T-helper 22 cell (primary cell): Measurements from ENCODE around the gene RNF123.

ENCODE experiments used
- DNase-seq: peaks from one replicate; pipeline ENCODE4 v3.0.0-alpha.2; 2020; ENCODE audit warnings: low read depth

RNF123 gene

DNA sequence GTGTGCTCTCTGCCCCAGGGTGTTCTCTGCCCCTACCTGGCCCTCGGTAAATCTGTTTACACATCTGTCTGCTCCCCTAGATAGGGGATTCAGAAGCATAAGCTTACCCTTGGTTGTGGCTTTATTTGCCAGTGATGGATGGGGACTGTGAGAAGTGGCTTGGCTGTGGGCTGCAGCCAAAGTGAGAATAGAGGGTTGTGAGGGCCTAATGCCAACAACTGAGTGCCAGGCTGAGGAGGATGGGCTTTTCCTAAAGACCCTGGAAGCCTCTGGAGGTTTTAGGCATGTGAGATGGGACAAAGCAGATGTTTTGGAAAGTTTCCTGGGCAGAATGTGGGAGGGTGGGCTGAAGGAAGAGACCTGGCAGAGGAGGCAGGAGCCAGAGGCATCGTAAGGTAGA lies 30.6 kb upstream of the RNF123 start:
- no peak for DNase-seq

DNA sequence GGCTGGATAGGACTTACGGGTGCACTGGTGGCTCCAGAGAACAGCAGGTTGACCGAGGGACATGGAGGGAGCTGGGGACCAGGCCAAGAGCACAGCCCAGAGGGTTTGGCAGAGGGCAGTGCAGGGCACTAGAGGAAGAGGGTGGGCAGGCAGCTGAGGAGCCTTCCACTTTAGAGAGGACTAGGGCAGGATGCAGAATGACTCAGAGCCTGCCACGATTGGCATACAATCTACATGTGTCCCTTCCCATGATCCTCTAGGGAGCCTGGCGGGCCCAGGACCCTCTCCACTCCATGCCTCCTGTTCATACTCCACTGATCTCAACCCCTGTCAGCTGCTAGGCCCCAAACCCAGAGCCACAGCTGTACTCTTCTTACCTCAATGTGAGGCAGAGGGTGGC lies 29.6 kb upstream of the RNF123 start:
- no peak for DNase-seq

DNA sequence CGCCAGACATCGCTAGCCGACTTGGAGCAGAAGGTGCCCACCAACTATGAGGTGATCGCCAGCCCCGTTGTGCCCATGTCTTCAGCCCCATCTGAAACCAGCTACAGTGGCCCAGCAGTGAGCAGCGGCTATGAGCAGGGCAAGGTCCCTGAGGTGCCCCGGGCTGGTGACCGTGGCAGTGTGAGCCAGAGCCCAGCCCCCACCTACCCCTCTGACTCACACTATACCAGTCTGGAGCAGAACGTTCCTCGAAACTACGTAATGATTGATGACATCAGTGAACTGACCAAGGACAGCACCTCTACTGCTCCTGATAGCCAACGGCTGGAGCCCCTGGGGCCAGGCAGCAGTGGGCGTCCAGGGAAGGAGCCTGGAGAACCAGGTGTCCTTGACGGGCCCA lies 28.1 kb upstream of the RNF123 start:
- no peak for DNase-seq

DNA sequence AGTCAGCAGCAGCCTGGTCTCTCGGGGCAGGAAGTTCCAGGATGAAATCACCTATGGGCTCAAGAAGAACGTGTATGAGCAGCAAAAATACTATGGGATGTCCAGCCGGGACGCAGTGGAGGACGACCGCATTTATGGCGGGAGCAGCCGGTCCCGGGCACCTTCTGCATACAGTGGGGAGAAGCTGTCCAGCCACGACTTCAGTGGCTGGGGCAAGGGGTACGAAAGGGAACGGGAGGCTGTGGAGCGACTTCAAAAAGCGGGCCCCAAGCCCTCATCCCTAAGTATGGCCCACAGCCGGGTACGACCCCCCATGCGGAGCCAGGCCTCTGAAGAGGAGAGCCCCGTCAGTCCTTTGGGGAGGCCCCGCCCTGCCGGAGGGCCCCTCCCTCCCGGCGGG lies 27.3 kb upstream of the RNF123 start:
- DNase-seq: no peak

DNA sequence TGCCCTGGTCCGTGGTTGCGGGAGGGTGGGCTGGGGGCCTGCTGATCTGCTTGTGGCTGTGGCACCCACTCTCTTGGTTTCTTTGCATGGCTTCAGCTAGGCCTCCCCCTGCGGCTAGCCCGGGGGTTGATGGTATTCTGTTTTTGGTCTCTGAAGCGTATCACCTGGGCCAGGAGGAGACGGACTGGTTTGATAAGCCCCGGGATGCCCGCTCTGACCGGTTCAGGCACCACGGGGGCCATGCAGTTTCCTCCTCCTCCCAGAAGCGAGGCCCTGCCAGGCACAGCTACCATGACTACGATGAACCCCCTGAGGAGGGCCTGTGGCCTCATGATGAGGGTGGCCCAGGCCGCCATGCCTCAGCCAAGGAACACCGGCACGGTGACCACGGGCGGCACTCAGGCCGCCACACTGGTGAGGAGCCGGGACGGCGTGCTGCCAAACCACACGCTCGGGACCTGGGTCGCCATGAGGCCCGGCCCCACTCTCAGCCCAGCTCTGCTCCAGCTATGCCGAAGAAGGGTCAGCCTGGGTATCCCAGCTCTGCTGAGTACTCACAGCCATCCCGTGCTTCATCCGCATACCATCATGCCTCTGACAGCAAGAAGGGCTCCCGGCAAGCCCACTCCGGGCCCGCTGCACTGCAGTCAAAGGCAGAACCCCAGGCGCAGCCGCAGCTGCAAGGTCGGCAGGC lies 26.5 kb upstream of the RNF123 start:
- DNase-seq: no peak

DNA sequence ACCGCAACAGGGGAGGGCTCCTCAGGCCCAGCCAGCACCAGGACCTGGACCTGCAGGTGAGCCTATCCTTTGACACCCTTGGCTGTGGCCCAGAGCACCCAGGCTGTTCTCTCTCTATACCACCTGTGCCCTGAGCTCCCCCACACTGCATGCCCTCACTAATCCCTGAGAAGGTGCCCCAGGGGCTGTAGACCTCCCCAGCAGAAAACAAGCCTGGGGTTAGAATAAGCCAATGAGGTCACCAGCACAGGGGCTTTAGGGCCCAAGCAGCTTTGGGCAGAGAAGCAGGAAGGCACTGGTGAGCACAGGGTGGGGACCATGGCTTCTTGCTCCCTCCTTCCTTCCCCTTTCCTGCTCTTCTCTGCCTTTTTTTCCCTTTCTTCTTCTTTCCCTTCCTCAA lies 25.5 kb upstream of the RNF123 start:
- DNase-seq: no peak

DNA sequence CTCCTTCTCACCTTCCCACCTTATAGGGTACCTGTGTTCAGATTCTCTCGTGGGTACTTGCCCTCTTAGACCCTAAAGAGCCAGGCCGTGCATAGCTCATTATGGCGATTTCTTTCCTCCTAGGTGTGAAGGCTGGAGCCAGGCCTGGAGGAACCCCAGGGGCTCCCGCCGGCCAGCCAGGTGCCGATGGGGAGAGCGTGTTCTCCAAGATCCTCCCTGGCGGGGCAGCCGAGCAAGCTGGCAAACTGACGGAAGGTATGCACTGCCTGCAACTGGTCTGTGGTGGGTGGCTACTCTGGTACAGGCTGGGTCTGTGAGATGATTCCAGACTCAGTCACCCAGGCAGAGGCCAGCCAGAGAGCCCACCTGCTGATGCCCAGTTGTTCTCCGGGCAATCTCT lies 25.1 kb upstream of the RNF123 start:
- DNase-seq: no peak

DNA sequence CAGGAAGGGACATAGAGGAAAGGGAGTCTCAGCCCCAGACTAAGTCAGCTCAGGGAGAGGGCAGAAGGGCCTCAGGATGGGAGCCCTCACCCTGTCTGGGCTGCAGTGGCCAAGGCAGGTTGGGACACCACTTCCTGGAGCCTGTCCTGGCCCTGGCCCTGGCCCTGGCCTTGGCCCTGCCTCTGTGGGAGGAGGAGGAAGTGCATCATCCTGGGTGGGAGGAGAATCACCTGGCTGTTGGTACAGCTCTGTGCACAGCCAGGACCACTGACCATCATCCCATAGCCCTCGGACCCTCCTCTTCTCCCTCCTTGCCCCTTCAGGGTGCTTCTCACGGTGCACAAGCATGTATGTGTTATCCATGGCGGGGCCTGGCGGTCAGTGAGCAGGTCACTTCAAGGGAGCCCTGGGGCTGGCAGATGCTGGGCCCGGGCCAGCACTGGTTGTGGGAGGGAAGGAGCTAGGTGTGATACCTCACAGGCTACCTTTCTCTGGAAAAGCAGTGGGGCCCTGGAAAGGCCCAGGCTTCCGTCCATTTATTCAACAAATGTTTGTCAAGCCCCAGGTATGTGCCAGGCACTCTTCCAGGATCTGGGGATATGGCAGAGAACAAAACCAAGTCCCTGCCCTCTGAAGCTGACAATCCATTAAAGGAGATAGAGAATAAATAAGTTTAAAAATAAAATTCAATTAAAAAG lies 23.4 kb upstream of the RNF123 start:
- DNase-seq: no peak

DNA sequence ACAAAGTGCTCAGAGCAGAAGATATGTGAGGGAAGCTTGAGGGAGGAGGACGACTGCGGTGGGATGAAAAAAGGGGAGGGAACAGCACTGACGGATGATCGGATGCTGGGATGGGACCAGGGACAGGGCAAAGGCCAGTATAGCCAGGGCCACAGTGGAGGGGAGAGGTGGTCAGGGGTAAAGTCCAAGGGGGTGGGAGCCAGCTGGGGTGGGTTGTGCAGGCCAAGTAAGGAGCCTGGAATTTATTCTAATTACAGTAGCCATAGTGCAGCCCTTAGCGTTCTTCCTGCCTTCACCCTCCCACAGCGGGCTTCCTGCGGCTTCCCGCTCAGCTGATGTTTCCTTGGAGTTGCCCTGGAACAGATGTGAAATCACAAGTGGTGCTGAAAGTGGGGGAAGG lies 22.8 kb upstream of the RNF123 start:
- DNase-seq: no peak

DNA sequence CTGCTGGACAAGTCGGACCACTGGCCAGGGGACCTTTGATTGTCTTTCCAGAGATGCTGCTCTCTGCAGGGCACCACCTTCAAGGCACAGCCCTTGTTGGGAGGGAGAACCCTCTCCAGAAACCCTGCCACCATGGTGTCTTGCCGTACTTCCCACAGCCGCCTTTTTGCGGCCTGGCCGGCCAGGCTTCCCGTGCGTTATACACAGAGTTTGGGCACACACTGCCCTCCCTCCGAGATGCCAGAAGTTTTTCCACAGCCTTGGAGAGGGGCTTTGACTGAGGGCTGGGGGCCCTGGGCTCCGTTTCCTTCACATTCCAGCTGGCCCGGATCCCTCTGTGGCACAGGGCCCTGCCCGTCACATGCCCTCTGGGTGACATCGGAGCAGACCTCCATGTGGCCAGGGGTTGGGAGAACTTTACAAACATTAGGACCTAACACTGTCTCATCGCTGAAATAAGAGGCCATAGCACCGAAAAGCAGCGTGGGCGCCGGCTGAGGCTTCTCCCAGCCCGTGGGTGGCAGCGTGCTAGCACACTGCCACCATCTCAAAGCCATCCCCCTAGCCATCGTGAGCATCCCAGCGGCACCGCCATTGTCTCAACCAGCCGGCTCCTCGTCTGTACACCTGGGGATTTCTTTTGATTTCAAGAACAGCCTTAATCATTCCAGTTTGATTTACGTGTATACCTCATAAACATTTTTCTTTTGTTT lies 21.5 kb upstream of the RNF123 start:
- no peak for DNase-seq

DNA sequence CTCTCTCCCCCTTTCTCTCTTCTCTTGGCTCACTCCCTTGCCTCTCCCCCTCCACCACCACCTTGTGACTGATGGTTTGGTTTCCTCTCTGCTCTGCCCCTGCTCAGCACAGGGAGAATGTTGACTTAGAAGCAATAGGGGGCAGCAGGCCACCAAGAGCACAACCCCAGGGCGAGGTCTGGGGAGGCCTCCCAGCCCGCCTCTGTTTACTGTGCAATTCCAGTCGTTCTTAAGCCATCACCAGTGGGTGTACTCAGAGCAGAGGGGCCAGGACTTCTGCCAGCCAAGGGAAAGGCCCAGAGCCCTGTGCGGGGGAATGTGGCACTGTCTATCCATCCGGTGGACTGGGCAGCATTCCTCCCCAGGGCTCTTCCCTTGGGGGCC lies 21.0 kb upstream of the RNF123 start:
- DNase-seq: no peak

DNA sequence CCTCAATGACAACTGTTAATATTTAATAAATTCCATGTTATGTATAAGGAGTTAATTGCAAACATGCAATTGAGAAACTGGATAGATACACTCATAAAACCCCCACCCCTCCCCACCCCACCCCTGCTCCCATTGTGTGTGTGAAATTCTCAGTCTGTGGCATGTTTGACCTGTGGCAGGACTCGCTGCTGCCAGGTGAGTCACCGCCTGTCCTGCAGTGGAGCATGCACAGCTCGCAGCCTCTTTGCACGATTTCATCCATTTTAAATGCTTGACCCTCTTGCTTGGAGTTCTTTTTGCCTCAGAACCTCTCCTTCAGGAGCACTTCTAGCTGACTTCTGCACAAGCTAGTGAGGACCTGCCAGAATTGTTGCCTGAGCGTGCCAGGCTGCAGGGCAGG lies 20.5 kb upstream of the RNF123 start:
- no peak for DNase-seq

DNA sequence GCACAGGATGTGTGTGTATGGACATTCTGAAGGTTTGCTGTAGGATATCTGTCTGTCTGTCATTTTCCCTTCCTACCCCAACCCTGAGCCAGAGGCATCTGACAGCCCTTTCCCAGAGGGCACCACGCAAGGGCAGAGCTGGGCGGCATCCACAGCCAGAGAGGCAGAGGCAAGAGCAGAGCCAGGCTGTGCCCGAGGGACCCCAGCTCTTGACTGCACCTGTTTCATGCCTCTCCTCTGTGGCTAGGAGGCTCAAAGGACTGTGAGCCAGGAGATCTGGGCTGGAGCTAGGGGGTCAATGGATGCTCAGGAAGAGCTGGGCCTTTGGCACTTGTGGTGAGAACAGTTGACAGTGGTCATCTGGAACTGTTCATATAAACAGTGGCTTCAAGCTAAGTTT lies 20.0 kb upstream of the RNF123 start:
- DNase-seq: no peak

DNA sequence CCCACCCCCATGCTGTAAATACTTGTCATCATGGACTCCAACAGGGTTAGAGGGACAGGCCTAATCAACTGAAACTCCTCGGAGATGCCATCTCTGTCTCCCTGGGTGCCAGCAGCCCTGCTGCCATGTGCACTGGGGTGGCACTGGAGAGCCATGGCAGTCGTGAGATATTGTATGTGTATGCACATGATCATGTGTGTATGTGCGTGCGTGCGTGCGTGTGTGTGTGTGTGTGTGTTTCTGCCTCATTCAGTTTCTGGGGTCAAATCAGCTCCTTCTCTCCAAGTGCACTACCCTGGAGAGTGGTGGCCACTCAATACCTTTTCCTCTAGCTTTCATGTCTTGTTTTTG lies 18.4 kb upstream of the RNF123 start:
- no peak for DNase-seq

DNA sequence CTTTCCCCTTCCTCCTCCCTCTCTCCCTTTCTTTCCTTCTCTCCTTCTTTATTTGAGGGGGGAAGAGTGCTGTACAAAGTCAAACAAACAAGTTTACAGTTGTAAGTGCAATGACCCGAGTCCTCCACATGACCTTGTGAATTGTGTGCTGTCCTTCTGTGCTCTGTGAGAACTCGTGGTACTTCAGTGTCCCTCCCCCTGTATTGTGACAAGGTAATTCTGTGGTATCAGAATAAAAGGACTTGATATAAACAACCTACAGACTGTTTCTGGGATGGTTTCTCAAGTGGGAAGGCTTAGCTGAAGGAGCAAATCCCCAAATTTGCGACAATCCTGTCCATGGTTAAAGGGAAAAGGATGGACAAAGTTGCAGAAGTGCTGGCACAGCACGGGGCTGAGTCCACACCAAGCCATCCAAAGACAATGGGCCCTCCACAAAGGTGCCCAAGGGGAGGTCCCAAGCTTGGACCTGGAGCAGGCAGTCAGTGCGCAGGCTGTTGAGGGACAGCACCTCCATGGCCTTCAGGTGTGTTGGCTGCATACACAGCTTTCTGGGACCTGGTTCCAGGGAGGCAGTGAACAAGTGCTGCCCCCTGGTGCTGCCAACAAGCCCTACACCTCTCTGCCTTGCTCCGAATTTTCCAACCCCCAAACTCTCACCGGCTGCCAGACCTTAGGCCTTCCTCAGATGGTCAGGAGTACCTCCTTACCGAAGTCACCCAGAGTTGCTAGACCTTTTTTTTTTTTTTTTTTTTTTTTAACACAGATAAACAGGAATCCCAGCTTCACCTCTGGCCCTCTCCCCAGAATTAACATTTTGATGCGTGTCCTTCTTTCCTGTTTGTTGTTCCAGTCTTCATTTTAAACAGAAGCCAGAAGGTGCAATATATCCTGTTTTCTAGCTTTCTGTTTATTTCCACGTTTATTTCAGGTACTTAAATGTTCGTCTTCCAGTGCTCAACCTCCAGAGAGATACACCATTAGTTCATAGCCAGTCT lies 17.8 kb upstream of the RNF123 start:
- DNase-seq: peak; percentile 29

DNA sequence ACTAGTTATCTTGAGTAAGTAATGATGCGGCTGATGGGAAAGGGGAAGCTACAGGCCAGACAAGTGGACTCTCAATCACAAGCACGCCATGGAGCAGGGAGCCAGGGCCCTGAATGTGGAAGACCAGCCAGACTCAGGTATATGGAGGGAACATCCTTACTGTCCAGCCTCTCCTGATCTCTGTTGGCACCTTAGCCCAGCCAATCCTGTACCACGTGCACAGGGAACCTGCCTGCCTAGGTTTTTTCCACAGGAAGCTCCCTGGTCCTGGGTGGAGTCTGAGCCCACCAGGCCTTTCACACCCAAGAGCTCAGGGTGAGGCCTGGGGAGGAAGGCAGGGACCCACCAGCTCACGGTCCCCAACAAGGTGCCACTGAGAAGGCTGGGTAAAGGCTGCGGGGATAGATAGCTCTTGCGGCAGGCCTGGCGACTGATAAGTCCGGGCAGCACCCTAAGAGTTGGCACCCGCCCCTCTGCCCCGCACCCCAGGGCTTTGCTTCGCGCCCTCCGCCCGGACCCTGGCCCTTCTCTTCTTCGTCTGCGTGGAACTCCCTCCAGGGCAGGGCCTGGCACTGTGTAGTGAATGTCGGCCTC lies 16.1 kb upstream of the RNF123 start:
- no peak for DNase-seq

DNA sequence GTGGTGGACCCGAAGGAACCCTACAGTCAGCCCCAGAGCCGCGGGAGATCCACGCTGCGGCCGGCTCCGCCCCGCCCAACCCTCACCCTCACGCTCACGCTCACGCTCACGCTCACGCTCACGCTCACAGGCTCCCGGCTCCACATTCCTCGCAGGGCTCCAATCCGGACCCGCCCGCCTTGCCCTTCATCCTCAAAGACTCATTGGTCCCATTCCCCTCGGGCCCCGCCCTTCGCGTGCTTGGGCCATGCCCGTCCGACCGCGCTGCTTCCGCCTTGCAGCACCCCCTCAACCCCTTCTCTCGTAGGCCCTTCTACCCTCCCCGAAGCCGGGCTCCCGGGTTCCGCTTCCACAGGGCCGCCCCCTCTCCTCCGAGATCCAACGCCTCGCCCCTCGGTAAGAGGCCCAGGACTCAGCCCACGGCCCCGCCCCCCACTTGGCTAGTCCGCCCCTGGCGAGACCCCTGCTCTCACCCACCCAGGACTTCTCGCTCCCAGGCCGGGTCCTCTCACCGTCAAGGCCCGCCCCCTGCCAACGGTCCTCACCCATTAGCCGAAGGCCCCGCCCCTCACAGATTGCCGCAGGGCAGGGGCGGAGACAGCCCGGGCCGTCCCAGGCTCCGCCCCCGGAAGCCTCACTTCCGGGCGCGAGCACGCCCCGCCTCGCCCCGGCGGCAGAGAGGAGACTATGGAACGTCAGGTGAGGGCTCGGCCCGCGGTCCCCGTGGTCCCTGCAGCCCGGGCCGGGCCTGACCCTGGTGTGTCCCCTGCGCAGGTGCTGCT lies 15.5 kb upstream of the RNF123 start, which contains the start of gene APEH:
APEH (plus strand) TSS at position 637 of the 782 bp plus-strand sequence; CDS start at position 688, 51 bp downstream.
- peak; percentile 96 for DNase-seq

DNA sequence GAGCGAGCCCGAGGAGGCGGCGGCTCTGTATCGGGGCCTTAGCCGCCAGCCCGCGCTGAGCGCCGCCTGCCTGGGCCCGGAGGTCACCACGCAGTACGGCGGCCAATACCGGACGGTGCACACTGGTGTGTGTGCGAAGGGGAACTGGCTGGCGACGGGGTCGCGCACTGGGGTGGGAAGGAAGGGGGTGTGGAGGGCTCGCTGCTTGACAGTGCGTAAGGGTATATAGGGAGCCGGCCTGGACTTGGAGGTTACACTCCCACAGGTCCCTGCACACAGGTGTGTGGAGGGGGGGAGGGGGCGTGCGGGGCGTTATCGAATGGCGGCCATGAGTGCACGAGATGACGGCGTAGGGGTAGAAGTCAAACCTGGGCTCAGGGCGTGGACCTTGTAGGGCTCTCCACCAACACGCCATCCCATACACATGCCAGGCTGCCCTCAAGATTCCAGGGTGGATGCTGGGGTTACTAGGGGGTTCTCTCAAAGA lies 14.8 kb upstream of the RNF123 start:
- DNase-seq: peak; percentile 8

DNA sequence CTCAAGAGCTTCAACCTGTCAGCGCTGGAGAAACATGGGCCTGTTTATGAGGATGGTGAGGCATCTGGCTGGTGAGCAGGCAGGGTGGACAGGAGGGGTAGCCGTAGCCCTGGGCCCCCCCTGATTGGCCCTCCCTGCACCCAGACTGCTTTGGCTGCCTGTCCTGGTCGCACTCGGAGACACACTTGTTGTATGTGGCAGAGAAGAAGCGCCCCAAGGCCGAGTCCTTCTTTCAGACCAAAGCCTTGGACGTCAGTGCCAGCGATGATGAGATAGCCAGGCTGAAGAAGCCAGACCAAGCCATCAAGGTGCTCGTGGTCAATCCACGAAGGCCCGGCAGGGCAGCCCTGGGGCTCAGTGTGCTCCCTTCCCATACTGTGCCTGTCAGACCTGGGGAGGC lies 13.4 kb upstream of the RNF123 start:
- DNase-seq: no peak

DNA sequence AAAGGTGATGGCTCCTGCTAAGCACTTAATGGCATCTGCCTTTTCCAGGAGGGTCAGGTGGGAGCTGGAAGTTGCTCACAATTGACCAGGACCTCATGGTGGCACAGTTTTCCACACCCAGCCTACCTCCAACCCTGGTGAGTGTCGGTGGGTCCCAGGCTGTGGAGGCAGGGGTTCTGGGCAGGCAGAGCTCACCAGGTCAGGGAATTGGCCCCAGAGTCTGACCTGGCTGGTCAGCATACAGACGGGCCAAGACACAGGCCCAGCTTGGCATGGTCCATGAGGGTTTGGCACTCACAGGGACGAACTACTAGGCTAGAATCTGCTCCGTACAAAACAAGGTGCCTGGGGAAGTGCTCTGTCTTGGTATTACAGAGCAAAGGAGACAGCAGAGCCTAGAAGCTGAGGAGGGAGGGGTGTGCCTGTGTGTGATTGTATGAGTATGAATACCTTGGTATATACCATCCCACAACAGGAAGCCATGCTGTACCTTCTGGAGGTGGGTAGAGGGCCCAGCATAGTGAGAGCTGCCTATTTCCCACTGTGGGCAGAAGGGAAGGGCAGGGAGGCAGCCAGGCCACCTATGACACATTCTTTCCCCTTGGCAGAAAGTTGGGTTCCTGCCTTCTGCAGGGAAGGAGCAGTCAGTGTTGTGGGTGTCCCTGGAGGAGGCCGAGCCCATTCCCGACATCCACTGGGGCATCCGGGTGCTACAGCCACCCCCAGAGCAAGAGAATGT lies 8.7 kb upstream of the RNF123 start:
- DNase-seq: no peak
